Subcutaneous adipose tissue (tissue), 4 donors: ENCODE data around the gene PDP2. TPM values are rescaled to one million over a fixed set of nuclear protein-coding genes. Genes with fewer than 3 reads are reported as not detected.

Experiments used
- total RNA-seq, 4 donors: library from RNA; depleted of rRNA; stranded (reverse); fragments of >200 nt; gene quantifications; one replicate each; pipeline ENCODE4 v1.1.0, GENCODE V29; 2016
- TF ChIP-seq, protein P1 (sequence below): fragments of 450-650 bp; IDR thresholded peaks from one replicate; pipeline ENCODE4 v1.5.1; 2016; ENCODE audit warnings: low read depth, mild to moderate bottlenecking, control low read depth, antibody characterized with exemption, moderate library complexity

Gene PDP2
- total RNA-seq, 4 donors from 2014 or later, result 16.5 to 43.3 (median 31.1) TPM

DNA sequence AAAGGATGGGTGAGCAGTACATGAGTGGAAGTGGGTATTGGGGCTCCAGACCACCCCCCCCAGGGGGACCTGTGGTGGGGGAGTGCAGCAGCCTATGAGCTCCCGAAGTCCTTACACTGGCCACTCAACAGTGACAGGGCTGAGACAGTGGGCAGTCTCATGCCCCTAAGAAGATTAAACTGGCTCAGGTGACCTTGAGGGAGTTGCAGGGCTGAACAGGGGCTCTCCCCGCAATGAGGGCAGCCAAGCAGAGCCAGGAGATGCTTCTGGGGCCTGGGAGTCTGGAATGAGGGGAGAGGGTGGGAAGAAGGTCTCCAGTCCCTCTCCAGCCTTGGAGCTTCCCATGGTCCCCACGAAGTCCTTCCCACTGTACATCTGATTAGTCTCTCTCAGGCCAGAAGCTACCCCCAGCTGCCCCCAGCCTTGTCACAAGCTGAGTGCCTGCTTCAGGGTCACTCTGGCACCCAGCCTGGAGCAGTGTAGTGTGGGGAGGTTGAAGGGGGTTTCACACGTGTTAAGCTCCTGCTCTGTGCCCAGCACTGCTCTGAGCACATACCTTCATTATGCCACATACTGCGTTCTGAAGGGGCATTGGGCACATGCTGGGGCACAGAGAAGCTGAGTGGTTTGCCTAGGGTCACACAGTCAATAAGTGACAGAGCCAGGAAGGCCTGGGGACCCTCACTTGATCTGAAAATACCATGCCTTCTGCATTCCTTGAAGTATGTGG is 39.4 kb downstream of the PDP2 start:
- TF ChIP-seq, protein P1, sequence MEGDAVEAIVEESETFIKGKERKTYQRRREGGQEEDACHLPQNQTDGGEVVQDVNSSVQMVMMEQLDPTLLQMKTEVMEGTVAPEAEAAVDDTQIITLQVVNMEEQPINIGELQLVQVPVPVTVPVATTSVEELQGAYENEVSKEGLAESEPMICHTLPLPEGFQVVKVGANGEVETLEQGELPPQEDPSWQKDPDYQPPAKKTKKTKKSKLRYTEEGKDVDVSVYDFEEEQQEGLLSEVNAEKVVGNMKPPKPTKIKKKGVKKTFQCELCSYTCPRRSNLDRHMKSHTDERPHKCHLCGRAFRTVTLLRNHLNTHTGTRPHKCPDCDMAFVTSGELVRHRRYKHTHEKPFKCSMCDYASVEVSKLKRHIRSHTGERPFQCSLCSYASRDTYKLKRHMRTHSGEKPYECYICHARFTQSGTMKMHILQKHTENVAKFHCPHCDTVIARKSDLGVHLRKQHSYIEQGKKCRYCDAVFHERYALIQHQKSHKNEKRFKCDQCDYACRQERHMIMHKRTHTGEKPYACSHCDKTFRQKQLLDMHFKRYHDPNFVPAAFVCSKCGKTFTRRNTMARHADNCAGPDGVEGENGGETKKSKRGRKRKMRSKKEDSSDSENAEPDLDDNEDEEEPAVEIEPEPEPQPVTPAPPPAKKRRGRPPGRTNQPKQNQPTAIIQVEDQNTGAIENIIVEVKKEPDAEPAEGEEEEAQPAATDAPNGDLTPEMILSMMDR, result no peak

DNA sequence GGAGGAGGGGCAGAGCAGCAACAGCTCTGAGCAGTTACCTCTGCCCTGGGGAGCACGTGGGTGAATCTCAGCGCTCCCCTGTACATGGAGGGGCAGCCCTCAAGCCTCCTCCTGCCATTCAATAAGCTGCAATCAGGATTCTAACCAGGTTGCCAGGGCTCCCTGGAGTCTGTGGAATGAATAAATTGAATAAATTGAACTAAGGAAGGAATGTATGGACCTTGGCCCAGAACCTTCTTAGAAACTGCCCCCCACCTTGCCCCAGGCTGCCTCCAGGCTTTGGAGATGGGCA is 39.9 kb downstream of the PDP2 start:
- TF ChIP-seq, protein P1, result no peak

DNA sequence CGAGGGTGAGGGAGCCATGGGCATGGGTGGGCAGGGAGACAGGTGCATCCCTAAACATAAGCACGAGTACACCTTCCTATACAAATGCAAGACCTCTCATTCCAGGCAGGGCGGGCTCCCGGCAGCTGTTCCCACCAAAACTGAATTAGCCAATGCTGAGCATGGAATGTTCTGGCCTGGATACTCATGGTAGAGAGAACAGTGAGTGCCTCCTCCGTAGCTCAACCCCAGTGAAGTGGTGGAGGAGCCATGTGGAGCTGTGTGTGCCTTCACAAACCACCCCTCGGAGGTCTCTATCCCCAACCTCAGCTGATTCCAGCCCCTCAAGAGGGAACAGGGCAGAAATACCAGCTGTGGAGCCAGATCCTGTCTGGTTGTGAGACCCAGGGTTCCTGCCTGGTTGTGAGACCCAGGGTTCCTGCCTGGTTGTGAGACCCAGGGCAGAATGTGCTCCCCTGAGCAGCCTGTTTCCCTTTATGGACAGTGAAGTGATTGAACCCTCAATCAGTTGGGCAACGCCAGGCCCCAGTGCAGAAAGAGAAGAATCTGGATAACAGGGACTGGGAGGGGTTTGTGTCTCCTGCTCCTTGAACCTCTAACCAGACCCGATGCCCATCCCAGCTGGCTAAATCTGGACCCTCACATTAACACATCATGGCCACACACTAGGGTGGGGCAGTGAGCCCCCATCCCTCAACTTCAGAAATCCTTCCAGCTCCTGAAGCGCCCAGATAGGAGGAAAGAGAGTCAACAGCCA is 40.8 kb downstream of the PDP2 start:
- TF ChIP-seq, protein P1, result no peak

DNA sequence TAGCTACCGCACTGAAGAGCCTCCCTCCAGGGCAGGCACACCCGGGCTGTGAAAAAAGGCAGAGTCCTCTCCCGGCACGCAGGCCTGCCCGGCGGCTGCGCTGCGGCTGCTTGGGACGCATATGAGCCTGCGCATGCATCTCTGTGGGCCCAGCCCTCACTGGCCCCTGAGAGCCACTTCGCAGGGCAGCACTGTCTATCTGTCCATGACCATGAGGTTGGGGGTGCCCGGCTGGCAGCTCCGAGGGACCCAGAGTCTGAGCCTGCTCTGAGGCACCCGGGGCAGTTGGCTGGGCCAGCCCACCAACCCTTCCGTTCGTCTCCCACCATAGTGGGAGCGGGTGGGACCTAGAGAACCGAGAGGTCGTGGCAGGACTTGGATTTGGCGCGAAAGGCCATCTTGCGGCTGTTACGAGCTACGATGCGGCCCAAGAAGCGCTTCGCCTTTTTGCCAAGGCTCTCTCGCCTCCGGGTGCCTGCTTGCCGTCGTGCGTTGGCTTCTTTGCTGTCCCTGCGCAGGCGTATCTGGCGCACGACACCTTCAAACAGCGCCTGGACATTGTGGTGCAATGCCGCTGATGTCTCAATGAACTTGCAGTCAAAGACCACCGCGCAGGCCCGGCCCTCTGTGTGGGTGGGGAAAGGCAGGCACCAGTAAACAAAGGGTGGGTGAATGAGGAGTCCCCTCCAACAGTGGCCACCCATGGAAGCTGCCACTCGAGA is 41.6 kb downstream of the PDP2 start:
- TF ChIP-seq, protein P1, result no peak

DNA sequence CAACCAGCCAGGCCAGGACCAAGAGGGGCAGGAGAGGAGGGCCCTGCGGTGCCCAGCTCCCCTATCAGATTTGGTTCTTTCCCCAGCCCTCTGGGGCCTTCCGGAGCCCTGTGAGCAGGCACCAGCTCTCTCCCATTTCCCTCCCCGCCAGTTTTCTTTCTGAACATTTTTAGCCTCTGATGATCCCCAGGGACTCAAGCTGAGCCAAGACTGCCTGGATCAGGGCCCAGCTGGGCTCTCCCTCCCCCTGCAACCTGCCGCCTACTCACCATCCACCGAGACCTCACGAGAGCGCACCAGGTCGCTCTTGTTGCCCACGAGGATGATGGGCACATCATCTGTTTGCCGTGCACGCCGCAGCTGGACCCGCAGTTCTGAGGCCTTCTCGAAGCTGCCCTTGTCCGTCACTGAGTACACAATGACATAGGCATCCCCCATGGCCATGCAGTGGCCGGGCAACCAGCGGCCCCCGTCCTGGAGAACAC is 43.0 kb downstream of the PDP2 start:
- TF ChIP-seq, protein P1, result no peak

DNA sequence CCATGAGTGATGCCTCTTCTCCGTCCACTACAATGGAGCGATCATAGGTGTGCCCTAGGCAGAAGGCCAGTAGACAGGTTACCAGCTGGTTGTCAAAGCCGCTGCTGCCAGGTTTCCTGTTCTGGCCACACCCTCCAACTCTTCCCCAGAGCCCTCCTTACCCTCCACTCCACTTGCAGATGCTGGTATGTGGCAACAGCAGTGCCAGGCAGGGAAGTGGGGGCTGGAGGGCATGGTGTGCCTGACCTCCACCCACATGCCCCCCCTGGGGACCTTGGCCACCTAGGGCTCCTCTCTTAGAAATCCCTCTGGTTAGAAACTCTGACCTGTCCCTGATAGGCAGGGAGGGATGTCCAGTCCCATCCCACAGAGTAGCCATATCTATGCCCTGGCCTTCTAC is 43.6 kb downstream of the PDP2 start:
- TF ChIP-seq, protein P1, result no peak
